Stomach (tissue), 4 donors: ENCODE results near the gene PC.

Experiments
- EP300 ChIP-seq: sonication (generic); formaldehyde crosslinking; IDR thresholded peaks from one replicate; pipeline ENCODE4 v1.6.1; 2017; ENCODE audit warnings: antibody characterized with exemption
- POLR2A ChIP-seq, 4 donors: fragments of 450-650 bp; IDR thresholded peaks; one replicate each; pipeline ENCODE4 v1.6.1; 2016; ENCODE audit warnings: antibody characterized with exemption in 4 of 4, control low read depth in 2 of 4, mild to moderate bottlenecking in 1 of 4, moderate library complexity in 1 of 4
- POLR2AphosphoS5 ChIP-seq, 3 donors: sonication (generic); formaldehyde crosslinking; IDR thresholded peaks; one replicate each; pipeline ENCODE4 v1.6.1; 2016; ENCODE audit warnings: antibody characterized with exemption in 3 of 3
- TF ChIP-seq, protein P1 (sequence below), 7 experiments: fragments of 450-650 bp in 4 of 7; fragments of 200-600 bp in 3 of 7; sonication (generic) in 3 of 7; IDR thresholded peaks; one replicate each; pipeline ENCODE4 v1.5.1; 2016 to 2019; ENCODE audit warnings: antibody characterized with exemption in 7 of 7, control low read depth in 2 of 7, mild to moderate bottlenecking in 1 of 7

DNA sequence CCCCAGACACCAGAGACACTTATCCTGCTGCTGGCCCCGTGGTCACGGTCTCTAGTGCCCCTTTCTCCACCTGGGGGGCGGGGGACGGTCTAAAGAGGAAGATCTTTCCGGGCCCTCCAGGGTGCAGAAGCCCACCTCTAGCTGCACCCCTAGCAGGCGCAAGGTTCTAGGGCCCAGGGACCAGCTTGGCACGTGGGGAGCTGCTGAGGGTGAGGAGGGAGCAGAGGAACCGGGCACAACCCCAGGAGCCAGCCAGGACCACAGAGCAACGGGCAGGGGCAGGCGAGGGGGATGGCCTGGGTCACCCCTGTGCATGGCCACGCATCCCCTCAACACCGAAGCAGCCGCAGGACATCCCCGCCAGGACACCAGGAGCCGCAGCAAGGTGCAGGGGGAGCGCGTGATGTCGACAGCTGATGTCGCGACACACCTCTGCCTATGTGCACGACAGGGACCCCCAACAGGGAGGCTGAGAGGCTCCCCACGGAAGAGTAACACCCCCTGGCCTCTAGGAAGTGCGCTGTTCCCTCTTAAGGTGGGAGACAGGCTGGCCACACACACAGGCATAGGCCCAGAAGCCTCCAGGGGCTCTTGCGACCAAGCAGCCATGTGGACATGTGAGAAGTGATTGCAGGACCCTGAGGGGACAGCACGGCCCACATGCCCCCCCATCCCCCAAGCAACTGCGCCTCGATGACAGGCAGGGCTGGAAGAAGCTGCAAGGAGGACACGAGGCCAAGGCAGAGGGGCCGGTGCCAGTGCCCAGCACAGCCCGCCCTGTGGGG, 96.2 kb downstream of the PC start:
- TF ChIP-seq, protein P1, sequence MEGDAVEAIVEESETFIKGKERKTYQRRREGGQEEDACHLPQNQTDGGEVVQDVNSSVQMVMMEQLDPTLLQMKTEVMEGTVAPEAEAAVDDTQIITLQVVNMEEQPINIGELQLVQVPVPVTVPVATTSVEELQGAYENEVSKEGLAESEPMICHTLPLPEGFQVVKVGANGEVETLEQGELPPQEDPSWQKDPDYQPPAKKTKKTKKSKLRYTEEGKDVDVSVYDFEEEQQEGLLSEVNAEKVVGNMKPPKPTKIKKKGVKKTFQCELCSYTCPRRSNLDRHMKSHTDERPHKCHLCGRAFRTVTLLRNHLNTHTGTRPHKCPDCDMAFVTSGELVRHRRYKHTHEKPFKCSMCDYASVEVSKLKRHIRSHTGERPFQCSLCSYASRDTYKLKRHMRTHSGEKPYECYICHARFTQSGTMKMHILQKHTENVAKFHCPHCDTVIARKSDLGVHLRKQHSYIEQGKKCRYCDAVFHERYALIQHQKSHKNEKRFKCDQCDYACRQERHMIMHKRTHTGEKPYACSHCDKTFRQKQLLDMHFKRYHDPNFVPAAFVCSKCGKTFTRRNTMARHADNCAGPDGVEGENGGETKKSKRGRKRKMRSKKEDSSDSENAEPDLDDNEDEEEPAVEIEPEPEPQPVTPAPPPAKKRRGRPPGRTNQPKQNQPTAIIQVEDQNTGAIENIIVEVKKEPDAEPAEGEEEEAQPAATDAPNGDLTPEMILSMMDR (IDR thresholded peaks at IDR 0.05) = no peak
- TF ChIP-seq POLR2AphosphoS5 (IDR thresholded peaks at IDR 0.05) = no peak
- TF ChIP-seq POLR2A (IDR thresholded peaks at IDR 0.05) = no peak
- no peak for TF ChIP-seq EP300
